ENCODE measurements around the gene SLC38A3.
A peak's percentile ranks its signal among the peaks of the same experiment; 100 is the strongest.

SLC38A3 gene

GRCh38 chr3:50193746-50194127, 11.3 kb upstream of the SLC38A3 start:
- no peak overlapping the region for H3K27ac ChIP-seq
- CTCF ChIA-PET = interaction anchor here (0.9 to 4.2 kb wide), 7 partner anchors 17 to 422 kb away, joined by 3 to 45 read pairs (median 4); no protein-coding TSS in a partner anchor
- POLR2A ChIA-PET (ENCODE audit: low non-redundant PET) = interaction anchor here (0.9 kb wide), 1 partner anchor 76 kb away, joined by 3 read pairs; no protein-coding TSS in a partner anchor
- DNase-seq (ENCODE audit: low spot score) = no peak
- TF ChIP-seq CTCF (conservative IDR thresholded peaks at IDR 0.05; ENCODE audit: low read depth) = no peak

- ChIA-PET CTCF (interaction anchor here (0.6 to 4.2 kb wide), 10 partner anchors 10 to 422 kb away, joined by 3 to 45 read pairs (median 3); no protein-coding TSS in a partner anchor), POLR2A (ENCODE audit: low non-redundant PET) (interaction anchor here (0.9 kb wide), 1 partner anchor 75 kb away, joined by 3 read pairs; no protein-coding TSS in a partner anchor)
- peak; percentile 84 for TF ChIP-seq CTCF (conservative IDR thresholded peaks at IDR 0.05; ENCODE audit: low read depth)
- peak; percentile 58 for DNase-seq (ENCODE audit: low spot score)
- no peak overlapping the region for H3K27ac ChIP-seq
Measured at GRCh38 chr3:50194128-50194902, 10.8 kb upstream of the SLC38A3 start.

- DNase-seq (ENCODE audit: low spot score) = peak; percentile 57
- POLR2A ChIA-PET (ENCODE audit: low non-redundant PET) = no interaction called here
- TF ChIP-seq CTCF (conservative IDR thresholded peaks at IDR 0.05; ENCODE audit: low read depth) = no peak
- H3K27ac ChIP-seq = no peak overlapping the region
- CTCF ChIA-PET = interaction anchor here (0.6 to 4.2 kb wide), 10 partner anchors 10 to 277 kb away, joined by 3 to 45 read pairs (median 3); no protein-coding TSS in a partner anchor
Measured at GRCh38 chr3:50194903-50195500, 10.1 kb upstream of the SLC38A3 start.

- no peak for TF ChIP-seq CTCF (conservative IDR thresholded peaks at IDR 0.05; ENCODE audit: low read depth)
- ChIA-PET CTCF (interaction anchor here (0.6 to 4.2 kb wide), 4 partner anchors 26 to 278 kb away, joined by 3 to 45 read pairs (median 4); no protein-coding TSS in a partner anchor), POLR2A (ENCODE audit: low non-redundant PET) (interaction anchor here (0.5 kb wide), 1 partner anchor 42 kb away, joined by 3 read pairs; no protein-coding TSS in a partner anchor)
- no peak overlapping the region for H3K27ac ChIP-seq
- no peak for DNase-seq (ENCODE audit: low spot score)
Measured at GRCh38 chr3:50195501-50196252, 9.4 kb upstream of the SLC38A3 start.

GRCh38 chr3:50196253-50196801, 8.7 kb upstream of the SLC38A3 start:
- H3K27ac ChIP-seq = no peak overlapping the region
- ChIA-PET CTCF (interaction anchor here (0.6 to 4.2 kb wide), 2 partner anchors 29 to 39 kb away, joined by 4 to 45 read pairs; no protein-coding TSS in a partner anchor), POLR2A (ENCODE audit: low non-redundant PET) (interaction anchor here (0.5 kb wide), 1 partner anchor 42 kb away, joined by 3 read pairs; no protein-coding TSS in a partner anchor)
- no peak for TF ChIP-seq CTCF (conservative IDR thresholded peaks at IDR 0.05; ENCODE audit: low read depth)
- DNase-seq (ENCODE audit: low spot score) = no peak

Data from RWPE1 (cell line).